ENCODE measurements around the gene SEC62. TPM values are rescaled to one million over a fixed set of nuclear protein-coding genes. Genes with fewer than 3 reads are reported as not detected.

SEC62 gene
- total and polyA plus RNA-seq, 2 donors (not counting 1 experiment from before 2014, with no cell fraction given), result 49.9 to 136 TPM

DNA sequence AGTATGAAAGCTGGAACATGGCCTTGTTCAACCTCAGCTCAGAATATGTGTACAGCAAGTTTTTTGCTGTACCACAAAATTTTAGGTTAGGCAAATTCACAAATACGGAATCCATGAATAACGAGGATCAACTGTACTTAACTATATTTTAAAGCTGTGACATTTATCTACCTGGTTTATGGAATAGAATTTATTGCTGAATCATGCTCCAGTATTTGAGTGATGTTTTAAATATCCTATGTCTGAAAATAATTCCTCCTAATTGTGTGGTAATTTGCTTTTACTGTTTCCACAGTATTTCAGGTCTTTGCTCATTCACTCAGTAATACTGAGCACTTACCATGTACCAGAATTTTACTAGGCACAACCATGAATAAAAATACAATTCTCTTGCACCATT is 29.5 kb downstream of the SEC62 start:
- no peak overlapping the region for H3K9ac ChIP-seq (ENCODE audit: insufficient read depth, low read length)
- no peak overlapping the region for H2AFZ ChIP-seq (ENCODE audit: low read length)
- H3K27me3 ChIP-seq (ENCODE audit: control insufficient read depth, insufficient read depth, low read length), result no peaks in the 10 kb centered on the region
- TF ChIP-seq, protein P1, sequence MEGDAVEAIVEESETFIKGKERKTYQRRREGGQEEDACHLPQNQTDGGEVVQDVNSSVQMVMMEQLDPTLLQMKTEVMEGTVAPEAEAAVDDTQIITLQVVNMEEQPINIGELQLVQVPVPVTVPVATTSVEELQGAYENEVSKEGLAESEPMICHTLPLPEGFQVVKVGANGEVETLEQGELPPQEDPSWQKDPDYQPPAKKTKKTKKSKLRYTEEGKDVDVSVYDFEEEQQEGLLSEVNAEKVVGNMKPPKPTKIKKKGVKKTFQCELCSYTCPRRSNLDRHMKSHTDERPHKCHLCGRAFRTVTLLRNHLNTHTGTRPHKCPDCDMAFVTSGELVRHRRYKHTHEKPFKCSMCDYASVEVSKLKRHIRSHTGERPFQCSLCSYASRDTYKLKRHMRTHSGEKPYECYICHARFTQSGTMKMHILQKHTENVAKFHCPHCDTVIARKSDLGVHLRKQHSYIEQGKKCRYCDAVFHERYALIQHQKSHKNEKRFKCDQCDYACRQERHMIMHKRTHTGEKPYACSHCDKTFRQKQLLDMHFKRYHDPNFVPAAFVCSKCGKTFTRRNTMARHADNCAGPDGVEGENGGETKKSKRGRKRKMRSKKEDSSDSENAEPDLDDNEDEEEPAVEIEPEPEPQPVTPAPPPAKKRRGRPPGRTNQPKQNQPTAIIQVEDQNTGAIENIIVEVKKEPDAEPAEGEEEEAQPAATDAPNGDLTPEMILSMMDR (conservative IDR thresholded peaks at IDR 0.05 in 1 of 2, IDR thresholded peaks at IDR 0.05 in 1 of 2; ENCODE audit: low read depth in 1 of 2, low read length in 2 of 2), result no peak
- TF ChIP-seq EZH2 (IDR thresholded peaks at IDR 0.05; ENCODE audit: low read length, missing control alignments), result no peak
- H3K79me2 ChIP-seq (ENCODE audit: control insufficient read depth, insufficient read depth, low read length), result no peaks in the 10 kb centered on the region
- no peaks in the 10 kb centered on the region for H3K9me3 ChIP-seq (ENCODE audit: control insufficient read depth, insufficient read depth, low read depth, low read length)
- no peak overlapping the region for H3K27ac ChIP-seq (ENCODE audit: insufficient read depth, low read length)
- peaks cover 3% of the 10 kb centered on the region for H3K4me1 ChIP-seq (ENCODE audit: control insufficient read depth, extremely low read depth, insufficient read depth, low read length)
- peaks cover 4% of the 10 kb centered on the region for H3K36me3 ChIP-seq (ENCODE audit: control insufficient read depth, insufficient read depth, low read length)
- no peak for DNase-seq (ENCODE audit: low read depth in 2 of 2)
- no peak overlapping the region for H3K4me2 ChIP-seq (ENCODE audit: extremely low read depth, insufficient read depth, low read length)
- no peaks in the 10 kb centered on the region for H4K20me1 ChIP-seq (ENCODE audit: control insufficient read depth, extremely low read depth, insufficient read depth, low read length)
- no peak overlapping the region for H3K4me3 ChIP-seq (replicated peaks in 1 of 4; ENCODE audit: control extremely low read depth in 1 of 4, insufficient read depth in 1 of 4, low read depth in 3 of 4, low read length in 4 of 4)

DNA sequence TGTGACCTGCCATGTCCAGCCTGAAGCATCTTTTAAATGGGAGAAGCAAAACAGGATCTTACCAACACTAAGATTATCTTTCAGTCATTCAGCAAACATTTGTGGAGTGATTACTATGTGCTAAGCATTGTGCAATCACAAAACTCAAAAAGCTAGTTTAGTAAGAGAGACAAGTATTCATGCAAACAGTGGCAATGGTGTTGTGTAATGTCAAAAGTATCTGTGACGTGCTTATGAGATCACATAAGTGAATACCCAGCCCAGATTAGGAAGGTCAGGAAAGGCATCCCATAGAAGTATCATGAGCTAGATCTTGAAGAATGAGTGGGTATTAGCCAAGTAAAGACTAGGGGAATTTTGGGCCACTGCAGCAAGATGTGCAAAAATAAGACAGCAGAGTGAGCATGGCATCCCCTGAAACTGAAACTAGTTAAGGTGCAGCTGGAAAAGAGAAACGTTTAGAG is 32.1 kb downstream of the SEC62 start:
- Histone ChIP-seq H3K36me3 (ENCODE audit: control insufficient read depth, insufficient read depth, low read length) (peaks cover 2% of the 10 kb centered on the region), H4K20me1 (ENCODE audit: control insufficient read depth, extremely low read depth, insufficient read depth, low read length) (no peaks in the 10 kb centered on the region), H2AFZ (ENCODE audit: low read length) (no peak overlapping the region), H3K4me2 (ENCODE audit: extremely low read depth, insufficient read depth, low read length) (no peak overlapping the region), H3K4me1 (ENCODE audit: control insufficient read depth, extremely low read depth, insufficient read depth, low read length) (peaks cover 3% of the 10 kb centered on the region), H3K79me2 (ENCODE audit: control insufficient read depth, insufficient read depth, low read length) (no peaks in the 10 kb centered on the region), H3K27ac (ENCODE audit: insufficient read depth, low read length) (peak overlapping the region; percentile 65), H3K27me3 (ENCODE audit: control insufficient read depth, insufficient read depth, low read length) (no peaks in the 10 kb centered on the region), H3K4me3 (replicated peaks in 1 of 4; ENCODE audit: control extremely low read depth in 1 of 4, insufficient read depth in 1 of 4, low read depth in 3 of 4, low read length in 4 of 4) (no peak overlapping the region), H3K9ac (ENCODE audit: insufficient read depth, low read length) (no peak overlapping the region), H3K9me3 (ENCODE audit: control insufficient read depth, insufficient read depth, low read depth, low read length) (no peaks in the 10 kb centered on the region)
- TF ChIP-seq, protein P1 (conservative IDR thresholded peaks at IDR 0.05 in 1 of 2, IDR thresholded peaks at IDR 0.05 in 1 of 2; ENCODE audit: low read depth in 1 of 2, low read length in 2 of 2), result no peak
- no peak for TF ChIP-seq EZH2 (IDR thresholded peaks at IDR 0.05; ENCODE audit: low read length, missing control alignments)
- DNase-seq (ENCODE audit: low read depth in 2 of 2), result peak; percentile 81 to 86

DNA sequence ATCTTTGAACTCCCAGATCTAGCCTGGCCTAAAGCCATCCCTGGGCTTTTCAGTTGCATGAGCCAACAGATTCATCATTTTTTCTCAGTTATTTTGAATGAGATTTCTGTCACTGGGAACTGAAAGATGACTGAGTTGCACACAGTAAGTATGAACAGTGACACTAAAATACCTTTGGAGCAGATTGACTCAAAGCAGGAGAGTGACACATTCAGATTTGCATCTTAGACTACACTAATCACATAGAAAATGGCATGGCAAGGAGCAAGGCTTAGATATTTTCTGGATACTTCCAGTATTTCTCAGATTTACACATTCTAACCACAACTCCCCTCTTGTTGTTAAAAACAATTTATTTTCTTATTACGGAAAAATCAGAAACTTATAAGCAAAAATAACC is 32.8 kb downstream of the SEC62 start:
- no peak overlapping the region for H2AFZ ChIP-seq (ENCODE audit: low read length)
- DNase-seq (ENCODE audit: low read depth in 2 of 2), result no peak
- TF ChIP-seq, protein P1 (conservative IDR thresholded peaks at IDR 0.05 in 1 of 2, IDR thresholded peaks at IDR 0.05 in 1 of 2; ENCODE audit: low read depth in 1 of 2, low read length in 2 of 2), result no peak
- no peak for TF ChIP-seq EZH2 (IDR thresholded peaks at IDR 0.05; ENCODE audit: low read length, missing control alignments)

More for the DNA sequence above, 32.8 kb downstream of the SEC62 start:
- Histone ChIP-seq H3K4me3 (replicated peaks in 1 of 4; ENCODE audit: control extremely low read depth in 1 of 4, insufficient read depth in 1 of 4, low read depth in 3 of 4, low read length in 4 of 4) (no peak overlapping the region), H3K9me3 (ENCODE audit: control insufficient read depth, insufficient read depth, low read depth, low read length) (no peaks in the 10 kb centered on the region), H3K36me3 (ENCODE audit: control insufficient read depth, insufficient read depth, low read length) (peaks cover 2% of the 10 kb centered on the region), H3K4me1 (ENCODE audit: control insufficient read depth, extremely low read depth, insufficient read depth, low read length) (peaks cover 3% of the 10 kb centered on the region), H3K27ac (ENCODE audit: insufficient read depth, low read length) (peak overlapping the region; percentile 65), H3K4me2 (ENCODE audit: extremely low read depth, insufficient read depth, low read length) (no peak overlapping the region), H3K9ac (ENCODE audit: insufficient read depth, low read length) (no peak overlapping the region), H3K27me3 (ENCODE audit: control insufficient read depth, insufficient read depth, low read length) (no peaks in the 10 kb centered on the region), H3K79me2 (ENCODE audit: control insufficient read depth, insufficient read depth, low read length) (no peaks in the 10 kb centered on the region), H4K20me1 (ENCODE audit: control insufficient read depth, extremely low read depth, insufficient read depth, low read length) (no peaks in the 10 kb centered on the region)

All from fibroblast of lung (primary cell).